ENCODE data around the gene ACADM. TPM values are rescaled to one million over a fixed set of nuclear protein-coding genes. Genes with fewer than 3 reads are reported as not detected.
"Not testable (repeated sequence)": the region's sequence is repeated elsewhere in the genome, so short reads cannot be mapped to it uniquely, and the experiment has no call there.

ACADM gene
- total RNA-seq, 1 donor from 2014 or later: 357 TPM

- intact Hi-C loops (cut with micrococcal nuclease): no loop called here
- no peak for ATAC-seq
- no peak for DNase-seq
These were observed 62.5 kb downstream of the ACADM start for GRCh38 chr1:75786901-75787493.

- ATAC-seq: no peak
- intact Hi-C loops (cut with micrococcal nuclease): no loop called here
- no peak for DNase-seq
These were observed 63.0 kb downstream of the ACADM start for GRCh38 chr1:75787524-75787923.

GRCh38 chr1:75789988-75790387 lies 65.5 kb downstream of the ACADM start:
- DNase-seq (no peak), ATAC-seq (no peak)
- intact Hi-C loops (cut with micrococcal nuclease): loop anchor here (10.0 kb wide), 1 partner anchor 45 kb away; no protein-coding TSS in a partner anchor

GRCh38 chr1:75791022-75791421 lies 66.5 kb downstream of the ACADM start:
- intact Hi-C loops (cut with micrococcal nuclease): loop anchor here (10.0 kb wide), 1 partner anchor 46 kb away; no protein-coding TSS in a partner anchor
- DNase-seq: no peak
- ATAC-seq: no peak

GRCh38 chr1:75792091-75792490 lies 67.6 kb downstream of the ACADM start:
- intact Hi-C loops (cut with micrococcal nuclease): loop anchor here (10.0 kb wide), 1 partner anchor 47 kb away; no protein-coding TSS in a partner anchor
- ATAC-seq (no peak), DNase-seq (no peak)

- no peak for ATAC-seq
- intact Hi-C loops (cut with micrococcal nuclease): loop anchor here (10.0 kb wide), 1 partner anchor 50 kb away; no protein-coding TSS in a partner anchor
- DNase-seq: no peak
These were observed 69.9 kb downstream of the ACADM start for GRCh38 chr1:75794382-75794781.

GRCh38 chr1:75795703-75796193 lies 71.2 kb downstream of the ACADM start:
- no peak for ATAC-seq
- no peak for DNase-seq
- intact Hi-C loops (cut with micrococcal nuclease): loop anchor here (10.0 kb wide), 1 partner anchor 51 kb away; no protein-coding TSS in a partner anchor

- intact Hi-C loops (cut with micrococcal nuclease): loop anchor here (10.0 kb wide), 1 partner anchor 52 kb away; no protein-coding TSS in a partner anchor
- ATAC-seq (peak; percentile 55), DNase-seq (no peak)
These were observed 72.1 kb downstream of the ACADM start, which contains the start of gene MSH4 for GRCh38 chr1:75796376-75797272. MSH4 (plus strand) TSS chr1:75796882; CDS start chr1:75796986, 104 bp downstream.

GRCh38 chr1:75797273-75797588 lies 72.7 kb downstream of the ACADM start:
- intact Hi-C loops (cut with micrococcal nuclease): loop anchor here (10.0 kb wide), 1 partner anchor 52 kb away; no protein-coding TSS in a partner anchor
- ATAC-seq: no peak

GRCh38 chr1:75797606-75798216 lies 73.2 kb downstream of the ACADM start:
- intact Hi-C loops (cut with micrococcal nuclease): loop anchor here (10.0 kb wide), 1 partner anchor 53 kb away; no protein-coding TSS in a partner anchor
- ATAC-seq (no peak), DNase-seq (no peak)

More at GRCh38 chr1:75797273-75797588, 72.7 kb downstream of the ACADM start:
- no peak for DNase-seq

- ATAC-seq; DNase-seq; intact Hi-C loops (cut with micrococcal nuclease): not testable (repeated sequence)
These were observed 77.0 kb downstream of the ACADM start for GRCh38 chr1:75801480-75801879.

GRCh38 chr1:75808921-75809320 lies 84.4 kb downstream of the ACADM start:
- ATAC-seq (no peak), DNase-seq (no peak)
- intact Hi-C loops (cut with micrococcal nuclease): no loop called here

GRCh38 chr1:75810113-75810512 lies 85.6 kb downstream of the ACADM start:
- ATAC-seq; DNase-seq; intact Hi-C loops (cut with micrococcal nuclease): not testable (repeated sequence)

- ATAC-seq: no peak
- no peak for DNase-seq
- intact Hi-C loops (cut with micrococcal nuclease): no loop called here
These were observed 86.9 kb downstream of the ACADM start for GRCh38 chr1:75811211-75811981.

GRCh38 chr1:75812065-75812464 lies 87.6 kb downstream of the ACADM start:
- intact Hi-C loops (cut with micrococcal nuclease): no loop called here
- ATAC-seq: no peak
- no peak for DNase-seq

All from left ventricle myocardium superior (tissue), 1 donor.